Stimulated activated CD4-positive, alpha-beta T cell treated with anti-CD3 and anti-CD28 coated beads, Interleukin-1b, Interleukin-23, amount 100 ng/mL, for 24 hours (primary cell): ENCODE results near the gene CIB2.
A peak's percentile ranks its signal among the peaks of the same experiment; 100 is the strongest.

Experiments
- DNase-seq, 4 experiments: peaks; one replicate each; pipeline ENCODE4 v3.0.0-alpha.2; 2020; ENCODE audit warnings: low read depth in 4 of 4, low spot score in 1 of 4

CIB2 gene

DNA sequence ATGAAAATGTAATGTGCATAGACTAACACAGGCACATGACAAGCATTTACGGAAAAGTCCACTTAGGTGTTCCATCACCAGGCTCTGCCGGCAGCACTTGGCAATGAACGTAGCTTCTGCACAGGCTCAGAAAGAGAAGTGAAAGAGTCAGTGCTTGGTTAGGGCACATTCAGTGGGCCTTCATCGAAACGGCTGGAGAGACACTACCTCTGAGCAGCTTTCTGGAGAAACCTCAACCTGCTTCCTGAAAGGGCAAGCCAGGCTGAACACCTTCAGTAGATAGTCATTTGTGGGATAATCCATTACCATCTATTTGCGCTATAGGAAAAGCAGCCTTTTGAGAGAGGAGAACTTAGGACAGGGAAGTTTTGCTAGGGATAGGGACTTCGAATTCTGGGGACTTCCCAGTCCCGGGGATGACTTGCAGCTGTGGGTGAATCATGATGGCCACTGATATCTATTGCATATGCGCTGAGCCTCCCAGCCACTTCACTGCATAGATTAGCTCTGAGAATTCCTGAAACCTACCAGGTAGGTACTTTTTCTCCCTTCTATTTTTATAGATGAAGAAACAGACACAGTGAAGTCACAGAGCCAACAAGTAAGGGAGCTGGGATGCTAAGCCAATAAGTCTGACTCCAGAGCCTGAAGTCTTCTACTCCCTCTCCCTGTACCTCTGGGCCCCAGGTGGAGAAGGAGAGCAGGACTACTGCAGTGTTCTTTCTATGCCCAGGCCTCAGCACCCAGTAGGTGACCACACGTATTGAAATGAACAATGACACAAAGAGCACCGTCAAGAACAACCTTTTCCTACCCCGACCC lies 43.1 kb downstream of the CIB2 start:
- no peak for DNase-seq

GRCh38 chr15:78085928-78086327 lies 45.3 kb downstream of the CIB2 start:
- no peak for DNase-seq

- no peak for DNase-seq
Measured at GRCh38 chr15:78084449-78084750, 46.8 kb downstream of the CIB2 start.

- no peak for DNase-seq
Measured at GRCh38 chr15:78083687-78084448, 47.4 kb downstream of the CIB2 start.

DNA sequence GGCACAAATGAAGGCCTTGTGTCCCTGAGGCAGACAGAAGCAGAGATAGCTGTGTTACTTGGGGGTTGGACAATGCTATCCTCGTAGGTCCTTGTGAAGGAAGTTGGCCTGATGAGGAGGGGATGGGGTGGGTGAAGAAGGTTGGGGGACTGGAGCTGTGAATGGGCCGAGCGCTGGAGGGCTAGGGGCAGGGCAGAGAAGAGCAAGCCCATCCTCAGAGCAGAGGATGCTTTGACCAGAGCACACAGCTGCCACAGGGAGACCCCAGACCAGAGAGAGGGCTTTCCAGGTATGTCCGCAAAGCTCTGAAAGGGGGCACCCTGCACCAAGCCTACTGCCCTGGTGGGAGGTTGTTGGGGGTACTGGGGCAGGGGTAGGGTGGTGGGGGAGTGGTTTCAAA lies 48.1 kb downstream of the CIB2 start:
- no peak for DNase-seq

GRCh38 chr15:78082743-78083110 lies 48.5 kb downstream of the CIB2 start:
- no peak for DNase-seq

DNA sequence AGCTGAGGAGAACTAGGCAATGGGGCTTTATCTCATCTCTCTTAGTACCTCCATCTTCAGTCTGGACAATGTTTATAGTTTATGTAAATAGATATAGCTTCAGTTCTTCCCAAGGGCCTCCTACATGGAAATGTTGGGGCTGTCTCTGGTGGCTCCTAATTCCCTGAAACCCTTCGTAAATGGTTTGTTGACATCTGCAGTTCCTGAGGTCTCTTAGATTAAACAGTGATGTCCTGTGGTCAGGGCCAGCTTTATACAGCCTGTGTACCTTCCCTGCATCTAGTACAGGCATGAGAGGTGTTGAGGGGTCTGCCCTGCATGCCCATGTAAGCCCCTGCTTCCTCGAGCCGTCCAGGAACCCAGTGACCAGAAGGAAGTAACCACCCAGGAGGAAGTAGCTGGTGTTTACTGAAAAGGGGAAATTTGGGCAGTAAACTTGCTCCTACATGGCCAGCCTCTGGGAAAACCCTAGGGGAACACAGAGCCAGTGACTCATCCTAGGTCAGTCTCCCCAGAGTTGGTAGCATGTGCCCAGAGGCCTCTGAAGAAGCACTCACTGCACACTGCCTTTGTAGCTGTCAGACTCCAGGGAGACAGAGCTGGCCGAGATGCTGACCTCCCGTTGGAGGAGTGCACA lies 49.0 kb downstream of the CIB2 start:
- no peak for DNase-seq

DNA sequence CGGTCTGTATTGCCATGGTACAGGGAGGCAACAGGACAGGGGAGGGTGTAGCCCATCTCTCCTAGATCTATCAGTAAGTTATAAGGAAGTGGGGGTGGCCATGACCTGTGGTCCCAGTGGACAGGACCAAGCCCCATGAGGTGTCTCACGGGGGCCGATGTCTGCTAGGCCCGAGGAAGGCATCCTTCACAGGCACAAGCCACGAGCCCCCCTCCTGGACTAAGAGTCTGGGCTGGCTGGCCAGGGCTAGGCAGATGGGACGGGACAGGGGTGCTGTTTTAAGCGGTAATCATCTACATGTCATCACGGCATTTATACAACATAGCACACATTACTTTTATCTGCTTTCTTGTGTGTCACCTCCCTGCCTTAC lies 51.2 kb downstream of the CIB2 start:
- DNase-seq = no peak

DNA sequence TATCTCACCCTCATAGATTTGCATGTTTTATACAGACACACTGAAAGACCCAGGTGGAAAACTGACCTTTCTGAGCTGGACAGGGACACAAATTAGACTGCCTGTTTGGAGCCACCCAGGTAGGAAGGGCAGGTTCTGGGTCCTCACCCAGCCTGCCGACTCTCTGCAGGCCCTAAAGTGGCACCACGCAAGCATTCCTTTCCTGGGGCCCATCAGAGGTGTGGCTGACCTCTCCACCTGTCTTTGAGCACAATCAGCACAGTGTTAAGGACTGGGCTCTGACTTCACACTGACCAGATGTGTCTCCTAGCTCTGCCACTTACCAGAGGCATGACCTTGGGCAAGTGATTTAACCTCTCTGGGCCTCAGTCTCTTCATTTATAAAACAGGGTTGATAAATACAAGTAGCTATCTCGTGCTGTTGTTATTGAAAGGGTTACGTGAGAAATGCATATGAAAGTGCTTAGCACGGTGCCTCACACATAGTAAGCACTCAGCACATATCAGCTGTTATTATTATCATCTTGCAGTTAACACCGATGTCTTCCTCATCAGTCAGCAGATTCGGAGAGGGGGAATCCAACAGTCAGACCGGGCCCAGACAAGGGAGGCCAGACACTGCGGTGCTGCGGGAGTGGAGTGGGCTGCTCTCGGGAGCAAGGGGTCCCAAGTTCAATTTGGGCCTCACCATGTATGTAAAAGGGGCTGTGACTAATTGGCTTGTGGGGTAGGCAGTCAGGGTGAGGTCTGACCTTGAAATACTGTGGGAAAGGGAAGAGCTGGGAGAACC lies 51.8 kb downstream of the CIB2 start:
- DNase-seq = no peak

GRCh38 chr15:78077871-78078210 lies 53.4 kb downstream of the CIB2 start:
- DNase-seq = no peak

DNA sequence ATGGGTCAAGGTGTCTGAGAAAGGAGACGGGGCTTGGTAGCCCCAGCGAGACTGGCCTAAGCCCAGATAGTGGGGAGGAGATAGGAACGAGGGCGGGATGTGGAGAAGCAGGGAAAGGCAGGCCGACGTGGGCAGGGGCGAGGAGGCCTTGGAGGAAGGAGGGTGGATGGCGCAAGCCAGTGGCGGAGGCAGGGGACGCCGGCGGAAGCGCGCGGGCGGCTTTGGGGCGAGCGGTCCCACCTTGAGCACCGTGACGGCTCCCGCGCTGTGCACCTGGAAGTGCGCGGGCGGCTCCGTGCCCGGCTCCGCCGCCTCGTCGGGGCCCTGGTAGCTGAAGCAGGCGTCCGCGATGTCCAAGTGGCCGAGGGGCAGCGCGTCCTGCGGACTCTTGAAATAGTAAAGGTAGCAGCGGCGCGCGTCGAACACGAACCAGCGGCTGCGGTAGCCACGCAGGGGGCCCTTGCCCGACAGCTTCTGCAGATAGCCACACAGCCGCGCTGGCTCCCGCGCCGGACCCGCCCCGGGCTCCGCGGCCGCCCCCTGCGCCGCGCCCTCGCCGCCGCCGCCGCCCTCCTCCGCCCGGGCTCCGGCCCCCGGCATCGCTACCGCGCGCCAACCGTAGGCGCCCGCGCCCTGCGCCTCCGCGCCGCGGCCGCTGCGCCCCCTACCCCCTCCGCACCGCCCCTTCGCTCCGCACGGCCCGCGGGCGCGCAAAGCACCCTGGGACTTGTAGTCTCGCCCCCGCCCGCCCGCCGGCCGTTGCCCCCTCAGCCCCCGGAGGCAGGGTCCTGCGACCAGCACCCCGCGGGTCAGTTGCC lies 54.0 kb downstream of the CIB2 start, which contains the start of gene TBC1D2B:
TBC1D2B (minus strand) TSS at position 659 of the 818 bp plus-strand sequence; CDS start at position 600, 59 bp downstream.
- DNase-seq = peak; percentile 47 to 67 (median 57)

DNA sequence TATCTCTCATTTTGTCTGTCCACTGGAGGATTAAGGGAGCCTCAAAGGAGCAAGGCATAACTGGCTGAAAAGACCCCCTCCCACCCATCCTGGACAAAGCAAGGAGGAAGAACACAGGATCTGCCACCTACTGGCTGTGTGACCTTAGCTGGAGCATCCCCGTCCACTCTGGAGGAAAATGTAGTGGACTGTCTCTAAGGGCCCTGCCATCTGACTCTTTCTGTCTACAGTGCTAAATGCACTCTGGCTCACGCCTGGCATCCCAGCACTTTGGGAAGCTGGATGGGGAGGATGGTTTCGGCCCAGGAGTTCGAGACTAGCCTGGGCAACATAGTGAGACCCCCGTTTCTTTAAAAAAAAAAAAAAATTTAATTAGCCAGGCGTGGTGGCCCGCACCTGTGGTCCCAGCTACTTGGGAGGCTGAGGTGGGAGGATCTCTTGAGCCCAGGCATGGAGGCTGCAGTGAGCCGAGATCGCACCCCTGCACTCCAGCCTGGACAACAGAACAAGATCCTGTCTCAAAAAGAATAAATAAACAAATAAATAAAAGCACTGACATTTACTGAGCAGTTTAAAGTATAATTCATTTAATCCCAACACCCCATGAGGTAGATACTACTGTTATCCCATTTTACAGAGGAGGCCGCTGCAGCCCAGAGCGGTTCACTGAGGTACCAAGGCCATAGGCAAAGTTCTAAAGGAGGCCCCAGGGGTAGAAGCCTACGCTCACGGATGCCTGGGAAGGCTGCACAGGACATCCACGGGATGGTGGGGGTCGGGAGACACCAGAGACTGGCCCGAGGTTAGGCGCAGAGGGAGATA lies 54.8 kb downstream of the CIB2 start:
- DNase-seq = no peak

- DNase-seq = no peak
Measured at GRCh38 chr15:78075490-78076230, 55.6 kb downstream of the CIB2 start.

- DNase-seq = no peak
Measured at GRCh38 chr15:78073046-78073787, 58.0 kb downstream of the CIB2 start.

- no peak for DNase-seq
Measured at GRCh38 chr15:78072080-78072892, 59.0 kb downstream of the CIB2 start.

GRCh38 chr15:78071383-78071782 lies 59.9 kb downstream of the CIB2 start:
- DNase-seq = no peak

DNA sequence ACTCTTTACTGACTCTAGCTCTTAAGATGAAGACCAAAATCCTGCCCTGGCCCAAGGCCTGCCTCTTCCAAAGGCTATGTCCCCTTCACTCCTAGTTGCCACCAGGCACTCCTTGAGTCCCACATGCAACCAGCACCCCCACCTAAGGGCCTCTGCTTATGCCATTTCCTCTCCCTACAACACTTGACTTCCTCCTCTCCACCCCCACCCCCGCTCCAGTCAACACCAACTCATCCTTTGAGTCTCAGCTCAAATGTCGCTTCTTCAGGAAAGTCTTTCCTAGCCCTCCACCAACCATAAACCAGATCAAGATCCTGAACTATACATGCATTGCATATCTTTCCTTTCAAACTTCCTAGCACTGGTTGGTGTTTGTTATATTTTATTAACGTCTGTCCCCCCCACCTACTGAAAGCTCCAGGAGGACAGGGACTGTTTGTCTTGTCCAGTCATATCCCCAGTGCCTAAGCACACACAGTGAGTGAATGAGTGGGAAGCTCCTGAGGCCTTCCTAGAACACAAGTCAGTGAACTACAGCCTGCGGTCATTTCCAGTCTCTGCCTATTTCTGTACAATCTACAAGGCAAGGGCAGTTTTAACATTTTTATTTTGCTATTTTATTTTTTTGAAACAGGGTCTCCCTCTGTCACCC lies 61.1 kb downstream of the CIB2 start:
- no peak for DNase-seq
